Hepatocyte (in vitro differentiated cells): ENCODE measurements around the gene LITAFD. TPM values are rescaled to one million over a fixed set of nuclear protein-coding genes. Genes with fewer than 3 reads are reported as not detected.

ENCODE experiments used
- DNase-seq: peaks from one replicate; pipeline ENCODE4 v3.0.0-alpha.2; 2016; ENCODE audit warnings: low spot score
- H2AFZ ChIP-seq: fragments of 200-600 bp; sonication (generic); 2 replicates; pipeline ENCODE4 v1.6.0; 2016; ENCODE audit warnings: antibody characterized with exemption, mild to moderate bottlenecking
- H3K27ac ChIP-seq: fragments of 200-600 bp; sonication (generic); 2 replicates; pipeline ENCODE4 v1.5.1; 2016; ENCODE audit warnings: mild to moderate bottlenecking
- H3K27me3 ChIP-seq: fragments of 200-600 bp; sonication (generic); 2 replicates; pipeline ENCODE4 v1.6.1; 2016
- H3K36me3 ChIP-seq: fragments of 200-600 bp; sonication (generic); replicated peaks from 2 replicates; pipeline ENCODE4 v1.5.1; 2016; ENCODE audit warnings: low read depth; ENCODE audit not compliant: insufficient read depth
- H3K4me1 ChIP-seq: fragments of 200-600 bp; sonication (generic); 2 replicates; pipeline ENCODE4 v1.5.1; 2016; ENCODE audit warnings: mild to moderate bottlenecking, moderate library complexity; ENCODE audit not compliant: insufficient read depth
- H3K4me2 ChIP-seq: fragments of 200-600 bp; sonication (generic); 2 replicates; pipeline ENCODE4 v1.6.0; 2016
- H3K4me3 ChIP-seq: fragments of 200-600 bp; sonication (generic); 2 replicates; pipeline ENCODE4 v1.5.1; 2016; ENCODE audit warnings: mild to moderate bottlenecking
- H3K79me2 ChIP-seq: fragments of 200-600 bp; sonication (generic); 2 replicates; pipeline ENCODE4 v1.6.0; 2017; ENCODE audit warnings: mild to moderate bottlenecking
- H3K9me2 ChIP-seq: fragments of 200-600 bp; sonication (generic); replicated peaks from 2 replicates; pipeline ENCODE4 v1.6.0; 2017; ENCODE audit warnings: mild to moderate bottlenecking; ENCODE audit not compliant: insufficient read depth
- H3K9me3 ChIP-seq: fragments of 200-600 bp; sonication (generic); 2 replicates; pipeline ENCODE4 v1.5.1; 2016; ENCODE audit warnings: low read depth, mild to moderate bottlenecking
- H4K20me1 ChIP-seq: fragments of 200-600 bp; sonication (generic); 2 replicates; pipeline ENCODE4 v1.6.0; 2016; ENCODE audit warnings: mild to moderate bottlenecking; ENCODE audit not compliant: insufficient read depth, poor library complexity, severe bottlenecking
- CTCF ChIP-seq: fragments of 200-600 bp; sonication (generic); IDR thresholded peaks from 2 replicates; pipeline ENCODE4 v1.5.1; 2016; ENCODE audit warnings: antibody characterized with exemption, mild to moderate bottlenecking; ENCODE audit not compliant: poor library complexity
- EZH2 ChIP-seq: fragments of 200-600 bp; sonication (generic); IDR thresholded peaks from 2 replicates; pipeline ENCODE4 v1.6.1; 2016; ENCODE audit warnings: antibody characterized with exemption, mild to moderate bottlenecking, borderline replicate concordance
- EZH2phosphoT487 ChIP-seq: fragments of 200-600 bp; sonication (generic); IDR thresholded peaks from one replicate; pipeline ENCODE4 v1.6.1; 2018; ENCODE audit warnings: antibody characterized with exemption, mild to moderate bottlenecking, low read depth, moderate library complexity; ENCODE audit not compliant: unreplicated experiment, severe bottlenecking
- WGBS: methylation state at CpG from one replicate; pipeline ENCODE4 v1.1.6; 2016; ENCODE audit warnings: low lambda C conversion rate; ENCODE audit errors: missing lambda C conversion rate; 5-methylcytosine and 5-hydroxymethylcytosine counted together
- polyA plus RNA-seq: library from polyadenylated mRNA; unstranded; fragments of >200 nt; fragmentation: Nextera tagmentation; extraction: Ambion mirVana; gene quantifications from 2 replicates; pipeline ENCODE4 v1.2.1, GENCODE V29; 2016
- total RNA-seq: library from RNA; depleted of rRNA; stranded (reverse); fragments of >200 nt; gene quantifications from 2 replicates; pipeline ENCODE4 v1.2.3, GENCODE V29; 2014

The LITAFD gene
- total and polyA plus RNA-seq, 2 experiments from 2014 or later: not detected

GRCh38 chr16:8888951-8889892 lies 7.1 kb downstream of the LITAFD start:
- no peak for TF ChIP-seq EZH2
- no peak for TF ChIP-seq CTCF
- no peak for TF ChIP-seq EZH2phosphoT487
- Histone ChIP-seq H3K9me3 (no peaks in the 10 kb centered on the region), H3K4me1 (peaks cover 22% of the 10 kb centered on the region), H3K9me2 (no peaks in the 10 kb centered on the region), H3K27ac (no peak overlapping the region), H4K20me1 (no peaks in the 10 kb centered on the region), H3K79me2 (no peaks in the 10 kb centered on the region), H3K36me3 (no peaks in the 10 kb centered on the region), H3K27me3 (no peaks in the 10 kb centered on the region), H3K4me2 (no peak overlapping the region), H3K4me3 (no peak overlapping the region), H2AFZ (no peak overlapping the region)
- no peak for DNase-seq
- 94% methylated on average over 23 of the region's 23 CpGs for WGBS

GRCh38 chr16:8889893-8890548 lies 7.9 kb downstream of the LITAFD start:
- Histone ChIP-seq H3K4me1 (peaks cover 17% of the 10 kb centered on the region), H3K36me3 (no peaks in the 10 kb centered on the region), H2AFZ (no peak overlapping the region), H3K9me2 (no peaks in the 10 kb centered on the region), H3K4me2 (no peak overlapping the region), H3K79me2 (no peaks in the 10 kb centered on the region), H3K4me3 (no peak overlapping the region), H3K9me3 (no peaks in the 10 kb centered on the region), H3K27ac (no peak overlapping the region), H4K20me1 (no peaks in the 10 kb centered on the region), H3K27me3 (no peaks in the 10 kb centered on the region)
- no peak for DNase-seq
- no peak for TF ChIP-seq EZH2phosphoT487
- TF ChIP-seq CTCF: no peak
- no peak for TF ChIP-seq EZH2
- 87% methylated on average over 14 of the region's 14 CpGs for WGBS

- WGBS: 96% methylated on average over 5 of the region's 5 CpGs
- Histone ChIP-seq H3K36me3 (no peaks in the 10 kb centered on the region), H4K20me1 (no peaks in the 10 kb centered on the region), H2AFZ (no peak overlapping the region), H3K27ac (no peak overlapping the region), H3K9me3 (no peaks in the 10 kb centered on the region), H3K9me2 (no peaks in the 10 kb centered on the region), H3K4me2 (no peak overlapping the region), H3K27me3 (no peaks in the 10 kb centered on the region), H3K4me1 (peaks cover 11% of the 10 kb centered on the region), H3K79me2 (no peaks in the 10 kb centered on the region), H3K4me3 (no peak overlapping the region)
- DNase-seq: no peak
- TF ChIP-seq EZH2phosphoT487 (no peak), CTCF (no peak), EZH2 (no peak)
These were observed 8.4 kb downstream of the LITAFD start for GRCh38 chr16:8890549-8890921.
